ENCODE measurements around the gene CCNI. TPM values are rescaled to one million over a fixed set of nuclear protein-coding genes. Genes with fewer than 3 reads are reported as not detected.
"Not testable (repeated sequence)": the region's sequence is repeated elsewhere in the genome, so short reads cannot be mapped to it uniquely, and the experiment has no call there.

Gene CCNI
- total and polyA plus RNA-seq, 8 donors = 257 to 389 (median 343) TPM

DNA sequence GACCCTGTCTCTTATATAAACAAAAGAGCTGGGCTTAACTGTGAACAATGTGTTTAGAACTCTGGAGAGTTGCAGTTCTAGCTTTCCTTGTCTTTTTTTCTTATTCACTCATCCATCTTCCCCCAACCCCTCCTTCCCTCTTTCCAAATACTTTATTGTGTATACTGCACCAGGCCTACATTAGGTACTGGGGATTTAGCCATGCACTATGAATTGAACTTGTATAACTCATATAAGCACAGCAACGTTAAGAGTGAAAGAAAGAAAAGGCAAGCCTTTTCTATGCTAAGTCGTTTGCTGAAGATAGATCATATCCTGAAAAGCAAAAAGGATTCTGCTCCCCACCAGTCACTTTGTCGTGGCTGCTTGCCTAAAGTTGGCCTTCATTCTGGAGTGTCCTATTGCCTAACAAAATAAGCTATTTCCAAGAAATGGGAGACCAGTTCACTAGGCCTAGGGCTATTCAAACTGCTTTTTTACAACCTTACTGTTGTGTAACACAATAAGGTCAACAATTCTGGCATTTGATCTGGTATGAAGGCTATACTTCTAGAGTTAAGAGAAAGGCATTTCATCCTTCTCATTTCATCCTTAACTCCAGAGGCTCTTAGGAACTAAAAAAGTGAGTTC is 32.2 kb downstream of the CCNI start:
- peaks cover 0 to 31% of the 10 kb centered on the region in 2 donors for H3K36me3 ChIP-seq
- peak overlapping the region in 1 of 2 donors; percentile 11 for H3K27ac ChIP-seq
- H3K4me1 ChIP-seq = peaks cover 4 to 13% of the 10 kb centered on the region in 2 donors
- peak; percentile 66 for ATAC-seq
- peak in 1 of 4 donors; percentile 7 for DNase-seq
- intact Hi-C loops (cut with DNase I) = no loop called here
- no peaks in the 10 kb centered on the region for H3K27me3 ChIP-seq
- no peaks in the 10 kb centered on the region for H3K9me3 ChIP-seq
- H3K4me3 ChIP-seq = no peak overlapping the region
- TF ChIP-seq, protein P1, sequence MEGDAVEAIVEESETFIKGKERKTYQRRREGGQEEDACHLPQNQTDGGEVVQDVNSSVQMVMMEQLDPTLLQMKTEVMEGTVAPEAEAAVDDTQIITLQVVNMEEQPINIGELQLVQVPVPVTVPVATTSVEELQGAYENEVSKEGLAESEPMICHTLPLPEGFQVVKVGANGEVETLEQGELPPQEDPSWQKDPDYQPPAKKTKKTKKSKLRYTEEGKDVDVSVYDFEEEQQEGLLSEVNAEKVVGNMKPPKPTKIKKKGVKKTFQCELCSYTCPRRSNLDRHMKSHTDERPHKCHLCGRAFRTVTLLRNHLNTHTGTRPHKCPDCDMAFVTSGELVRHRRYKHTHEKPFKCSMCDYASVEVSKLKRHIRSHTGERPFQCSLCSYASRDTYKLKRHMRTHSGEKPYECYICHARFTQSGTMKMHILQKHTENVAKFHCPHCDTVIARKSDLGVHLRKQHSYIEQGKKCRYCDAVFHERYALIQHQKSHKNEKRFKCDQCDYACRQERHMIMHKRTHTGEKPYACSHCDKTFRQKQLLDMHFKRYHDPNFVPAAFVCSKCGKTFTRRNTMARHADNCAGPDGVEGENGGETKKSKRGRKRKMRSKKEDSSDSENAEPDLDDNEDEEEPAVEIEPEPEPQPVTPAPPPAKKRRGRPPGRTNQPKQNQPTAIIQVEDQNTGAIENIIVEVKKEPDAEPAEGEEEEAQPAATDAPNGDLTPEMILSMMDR (IDR thresholded peaks at IDR 0.05) = no peak

DNA sequence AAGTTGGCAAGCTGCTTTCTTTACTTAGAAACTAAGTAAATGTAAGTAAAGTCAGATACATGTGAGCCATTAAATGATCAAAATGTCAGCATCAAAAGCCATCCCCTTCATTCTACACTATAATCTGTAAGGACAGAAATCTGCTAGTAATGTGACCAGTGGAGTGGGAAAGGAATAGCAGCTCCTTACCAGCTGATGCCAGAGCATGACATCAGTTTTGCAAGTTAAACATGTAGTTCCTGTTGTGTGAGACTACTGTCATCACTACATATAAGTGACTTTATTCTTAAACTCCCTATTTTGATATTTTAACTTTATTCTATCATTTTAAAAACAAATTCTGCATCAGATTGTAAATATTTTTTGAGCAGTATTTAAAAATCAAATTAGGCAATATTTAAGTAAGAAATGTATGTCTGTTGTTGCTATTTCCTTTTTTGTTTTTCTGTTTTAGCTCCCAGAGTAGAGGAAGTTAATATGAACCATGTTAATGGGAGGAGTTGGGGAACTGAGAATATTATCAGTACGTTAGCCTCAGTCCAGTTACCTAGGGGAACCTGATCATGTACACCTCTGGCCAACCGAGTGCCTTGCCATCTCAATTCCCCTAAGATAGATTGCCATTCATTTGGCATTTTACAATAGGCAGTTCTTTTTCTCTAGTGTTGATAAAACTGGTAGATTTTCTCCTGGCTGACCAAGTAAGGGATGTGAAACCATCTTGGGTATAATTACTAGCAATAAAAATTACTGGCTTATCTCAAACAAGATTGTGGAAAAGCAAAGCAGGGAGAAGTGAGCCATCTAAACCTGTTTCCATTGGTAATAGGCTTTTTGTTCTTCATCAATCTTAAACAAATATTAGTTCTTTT is 34.7 kb downstream of the CCNI start:
- H3K4me3 ChIP-seq = no peak overlapping the region
- peaks cover 0 to 8% of the 10 kb centered on the region in 2 donors for H3K36me3 ChIP-seq
- ATAC-seq (peak; percentile 26), DNase-seq (no peak)
- peaks cover 4 to 13% of the 10 kb centered on the region in 2 donors for H3K4me1 ChIP-seq
- TF ChIP-seq, protein P1 (IDR thresholded peaks at IDR 0.05) = no peak
- intact Hi-C loops (cut with DNase I) = no loop called here
- no peaks in the 10 kb centered on the region for H3K27me3 ChIP-seq
- H3K9me3 ChIP-seq = no peaks in the 10 kb centered on the region
- peak overlapping the region in 1 of 2 donors; percentile 42 for H3K27ac ChIP-seq

DNA sequence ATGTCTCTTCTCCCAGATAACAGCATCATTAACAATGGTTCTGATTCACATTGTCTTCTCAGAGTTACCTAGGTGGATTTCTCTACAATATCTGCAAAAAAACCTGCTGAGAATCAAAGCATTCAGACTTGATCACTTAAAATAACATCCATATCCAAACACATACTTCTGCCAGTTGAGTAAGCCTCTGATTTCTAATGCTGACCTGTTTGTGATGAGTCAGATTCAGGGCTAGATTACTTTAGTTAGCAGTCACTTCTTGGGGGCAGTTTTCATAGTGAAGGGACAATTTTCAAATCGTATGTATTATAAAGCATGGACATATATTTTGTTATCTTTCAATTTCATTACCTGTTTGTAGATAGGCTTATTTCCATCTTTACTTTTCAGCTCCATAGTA is 35.5 kb downstream of the CCNI start:
- Histone ChIP-seq H3K4me3 (no peak overlapping the region), H3K4me1 (peaks cover 4 to 13% of the 10 kb centered on the region in 2 donors), H3K27me3 (no peaks in the 10 kb centered on the region), H3K36me3 (no peaks in the 10 kb centered on the region), H3K9me3 (no peaks in the 10 kb centered on the region), H3K27ac (peak overlapping the region in 1 of 2 donors; percentile 42)
- TF ChIP-seq, protein P1 (IDR thresholded peaks at IDR 0.05) = no peak
- ATAC-seq (no peak), DNase-seq (no peak)
- intact Hi-C loops (cut with DNase I) = no loop called here

DNA sequence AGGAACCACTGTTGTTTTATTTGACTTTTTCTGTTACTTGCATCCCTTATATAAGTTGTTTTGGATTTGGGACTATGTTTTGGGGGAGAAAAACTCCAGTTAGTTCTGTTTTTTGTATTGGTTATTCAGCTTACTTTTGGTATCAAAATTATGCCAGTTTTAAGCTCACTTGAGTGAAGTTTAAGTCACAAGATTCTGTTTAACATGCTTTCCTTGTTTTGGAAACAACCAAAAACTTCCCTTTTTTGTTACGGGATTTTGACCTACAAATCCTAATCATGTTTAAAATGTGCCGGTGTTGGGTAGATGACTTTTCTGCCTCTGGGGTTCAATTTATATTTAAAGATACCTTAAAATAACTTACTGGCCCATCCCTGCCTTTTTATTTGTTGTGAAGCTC is 36.0 kb downstream of the CCNI start:
- peaks cover 4 to 13% of the 10 kb centered on the region in 2 donors for H3K4me1 ChIP-seq
- DNase-seq (no peak), ATAC-seq (no peak)
- H3K27me3 ChIP-seq = no peaks in the 10 kb centered on the region
- no peak overlapping the region for H3K4me3 ChIP-seq
- intact Hi-C loops (cut with DNase I) = no loop called here
- H3K9me3 ChIP-seq = no peaks in the 10 kb centered on the region
- H3K27ac ChIP-seq = no peak overlapping the region
- peaks cover 0 to 4% of the 10 kb centered on the region in 2 donors for H3K36me3 ChIP-seq
- TF ChIP-seq, protein P1 (IDR thresholded peaks at IDR 0.05) = no peak

DNA sequence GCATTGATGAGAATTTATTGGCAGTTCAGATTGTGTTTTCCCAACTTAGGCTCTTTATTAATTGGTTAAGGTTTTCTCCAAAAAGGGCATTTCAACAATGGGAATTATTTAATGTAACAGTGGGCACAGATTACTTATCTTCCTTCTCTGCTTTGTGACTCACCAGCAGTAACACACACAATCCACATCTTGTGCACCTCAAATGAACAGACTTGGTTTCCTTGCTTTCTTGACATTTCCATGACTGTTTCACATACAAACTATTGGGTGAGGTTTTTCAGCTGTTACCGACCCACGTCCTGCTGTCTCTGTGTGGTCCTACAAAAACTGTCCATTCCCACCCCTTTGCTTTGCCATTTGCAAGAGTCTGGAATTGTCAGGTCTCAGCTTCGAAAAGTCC is 38.1 kb downstream of the CCNI start:
- no peak overlapping the region for H3K4me3 ChIP-seq
- DNase-seq (no peak), ATAC-seq (no peak)
- H3K9me3 ChIP-seq = no peaks in the 10 kb centered on the region
- TF ChIP-seq, protein P1 (IDR thresholded peaks at IDR 0.05) = no peak
- intact Hi-C loops (cut with DNase I) = no loop called here
- H3K27me3 ChIP-seq = no peaks in the 10 kb centered on the region
- H3K4me1 ChIP-seq = peaks cover 0 to 8% of the 10 kb centered on the region in 2 donors
- peaks cover 0 to 25% of the 10 kb centered on the region in 2 donors for H3K36me3 ChIP-seq
- no peak overlapping the region for H3K27ac ChIP-seq

DNA sequence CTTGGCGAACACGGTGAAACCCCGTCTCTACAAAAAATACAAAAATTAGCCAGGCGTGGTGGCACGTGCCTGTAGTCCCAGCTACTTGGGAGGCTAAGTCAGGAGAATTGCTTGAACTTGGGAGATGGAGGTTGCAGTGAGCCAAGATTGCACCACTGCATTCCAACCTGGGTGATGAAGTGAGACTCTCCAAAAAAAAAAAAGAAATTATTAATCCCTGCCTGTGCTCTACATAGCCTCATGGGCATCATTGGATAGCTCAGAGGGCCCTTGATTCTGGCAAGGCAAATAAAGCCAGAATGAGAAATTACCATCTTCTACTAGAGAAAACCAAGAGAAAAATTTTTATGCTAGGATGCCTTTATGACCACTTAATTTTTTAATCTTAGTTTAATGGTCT is 38.6 kb downstream of the CCNI start:
- H3K4me1 ChIP-seq; H3K27me3 ChIP-seq; ATAC-seq; intact Hi-C loops (cut with DNase I); H3K27ac ChIP-seq; H3K9me3 ChIP-seq; DNase-seq; H3K4me3 ChIP-seq: not testable (repeated sequence)
- H3K36me3 ChIP-seq = peaks cover 0 to 28% of the 10 kb centered on the region in 2 donors

Measured in left lung (tissue), 10 donors.